Measurements from ENCODE around the gene GAL3ST3. TPM values are rescaled to one million over a fixed set of nuclear protein-coding genes. Genes with fewer than 3 reads are reported as not detected.
"Not testable (repeated sequence)": the region's sequence is repeated elsewhere in the genome, so short reads cannot be mapped to it uniquely, and the experiment has no call there.

GAL3ST3 gene
- total and polyA plus RNA-seq, 11 donors = 0.08 to 4.9 (median 2.1) TPM

DNA sequence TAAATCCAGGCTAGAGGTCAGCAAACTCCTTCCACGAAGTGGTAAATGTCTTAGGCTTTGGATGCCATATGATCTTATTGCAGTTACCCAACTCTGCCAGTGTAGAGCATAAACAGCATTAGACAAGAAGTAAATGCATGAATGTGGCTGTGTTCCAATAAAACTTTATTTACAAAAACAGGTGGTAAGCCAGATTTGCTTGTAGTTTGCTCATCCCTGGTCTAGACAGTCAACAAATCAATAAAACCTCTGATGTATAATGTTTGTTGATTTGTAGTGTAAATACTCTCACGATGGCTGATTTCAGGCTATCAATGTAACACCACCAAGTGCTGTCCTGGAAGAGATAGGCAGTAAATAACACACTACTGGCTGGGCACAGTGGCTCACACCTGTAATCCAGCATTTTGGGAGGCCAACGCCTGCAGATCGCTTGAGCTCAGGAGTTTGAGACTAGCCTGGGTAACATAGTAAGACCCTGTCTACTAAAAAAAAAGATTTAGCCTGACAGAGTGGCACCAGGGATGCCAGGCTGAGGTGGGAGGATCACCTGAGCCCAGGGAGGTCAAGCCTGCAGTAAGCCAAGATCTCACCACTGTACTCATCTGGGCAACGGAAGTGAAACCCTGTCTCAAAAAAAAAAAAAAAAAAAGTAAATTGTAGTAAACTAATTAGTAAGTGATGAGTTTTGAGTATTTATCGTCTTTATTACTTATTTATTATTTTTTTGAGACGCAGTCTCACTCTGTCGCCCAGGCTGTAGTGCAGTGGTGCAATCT lies 15.8 kb downstream of the GAL3ST3 start:
- 87 to 92% (median 88%) methylated on average over 8 of the region's 8 CpGs for WGBS, 4 donors

DNA sequence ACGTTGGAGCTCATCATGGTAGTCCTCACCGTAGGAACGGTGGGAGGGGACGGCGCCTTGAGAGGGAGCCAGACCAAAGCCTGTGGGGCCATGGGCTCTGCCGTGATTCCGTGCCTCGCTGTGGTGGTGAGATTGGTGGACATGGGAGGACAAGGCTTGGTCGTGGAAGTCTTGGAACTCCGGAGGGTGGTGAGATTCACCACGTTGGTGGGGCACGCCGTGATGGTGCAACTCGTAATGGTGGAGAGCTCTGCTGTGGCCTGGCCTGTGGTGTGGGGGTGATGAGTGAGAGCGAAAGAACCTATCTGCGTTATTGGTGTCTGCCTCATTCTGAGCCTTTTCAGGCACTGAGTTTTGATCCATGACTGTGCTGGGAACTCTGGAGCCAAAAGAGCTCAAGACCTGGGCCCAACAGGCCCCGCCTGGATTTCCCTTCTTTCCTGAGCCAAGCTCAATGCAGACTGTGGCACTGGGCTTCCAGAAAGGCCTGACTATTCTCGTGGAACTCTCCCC lies 22.9 kb downstream of the GAL3ST3 start, which contains the start of gene CATSPER1:
TSS of gene CATSPER1 (minus strand) at position 463 of the 513 bp plus-strand sequence. CDS start at position 363, 100 bp downstream.
- ATAC-seq (no peak), DNase-seq (no peak)
- H3K36me3 ChIP-seq = no peaks in the 10 kb centered on the region
- no peaks in the 10 kb centered on the region for H3K9me3 ChIP-seq
- intact Hi-C loops (cut with DNase I) = no loop called here
- H3K4me3 ChIP-seq = no peak within 1 kb of the TSS
- TF ChIP-seq, protein P1, sequence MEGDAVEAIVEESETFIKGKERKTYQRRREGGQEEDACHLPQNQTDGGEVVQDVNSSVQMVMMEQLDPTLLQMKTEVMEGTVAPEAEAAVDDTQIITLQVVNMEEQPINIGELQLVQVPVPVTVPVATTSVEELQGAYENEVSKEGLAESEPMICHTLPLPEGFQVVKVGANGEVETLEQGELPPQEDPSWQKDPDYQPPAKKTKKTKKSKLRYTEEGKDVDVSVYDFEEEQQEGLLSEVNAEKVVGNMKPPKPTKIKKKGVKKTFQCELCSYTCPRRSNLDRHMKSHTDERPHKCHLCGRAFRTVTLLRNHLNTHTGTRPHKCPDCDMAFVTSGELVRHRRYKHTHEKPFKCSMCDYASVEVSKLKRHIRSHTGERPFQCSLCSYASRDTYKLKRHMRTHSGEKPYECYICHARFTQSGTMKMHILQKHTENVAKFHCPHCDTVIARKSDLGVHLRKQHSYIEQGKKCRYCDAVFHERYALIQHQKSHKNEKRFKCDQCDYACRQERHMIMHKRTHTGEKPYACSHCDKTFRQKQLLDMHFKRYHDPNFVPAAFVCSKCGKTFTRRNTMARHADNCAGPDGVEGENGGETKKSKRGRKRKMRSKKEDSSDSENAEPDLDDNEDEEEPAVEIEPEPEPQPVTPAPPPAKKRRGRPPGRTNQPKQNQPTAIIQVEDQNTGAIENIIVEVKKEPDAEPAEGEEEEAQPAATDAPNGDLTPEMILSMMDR (IDR thresholded peaks at IDR 0.05) = no peak
- no peak for TF ChIP-seq POLR2A (IDR thresholded peaks at IDR 0.05)
- no peak within 1 kb of the TSS for H3K27ac ChIP-seq
- H3K27me3 ChIP-seq = peaks cover 0 to 3% (median 0%) of the 10 kb centered on the region in 9 donors
- peaks cover 0 to 18% (median 5%) of the 10 kb centered on the region in 12 donors for H3K4me1 ChIP-seq
- 86 to 91% (median 89%) methylated on average over 18 of the region's 18 CpGs for WGBS, 4 donors

More for the DNA sequence above, 15.8 kb downstream of the GAL3ST3 start:
- peaks cover 0 to 3% (median 0%) of the 10 kb centered on the region in 9 donors for H3K27me3 ChIP-seq
- intact Hi-C loops (cut with DNase I) = no loop called here
- DNase-seq (no peak), ATAC-seq (no peak)
- no peaks in the 10 kb centered on the region for H3K9me3 ChIP-seq
- H3K27ac ChIP-seq = no peak overlapping the region
- TF ChIP-seq, protein P1 (IDR thresholded peaks at IDR 0.05) = no peak
- TF ChIP-seq POLR2A (IDR thresholded peaks at IDR 0.05) = no peak
- H3K36me3 ChIP-seq = no peaks in the 10 kb centered on the region
- peaks cover 0 to 6% (median 0%) of the 10 kb centered on the region in 12 donors for H3K4me1 ChIP-seq
- H3K4me3 ChIP-seq = no peak overlapping the region

DNA sequence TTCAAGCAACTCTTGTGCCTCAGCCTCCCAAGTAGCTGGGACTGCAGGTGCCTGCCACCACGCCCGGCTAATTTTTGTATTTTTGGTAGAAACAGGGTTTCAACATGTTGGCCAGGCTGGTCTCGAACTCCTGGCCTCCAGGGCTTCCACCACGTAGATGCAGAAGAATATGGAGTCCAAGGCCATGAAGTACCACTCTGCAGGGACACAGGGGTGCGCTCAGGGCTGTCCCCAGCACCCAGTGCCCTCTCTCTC lies 25.8 kb downstream of the GAL3ST3 start:
- H3K4me1 ChIP-seq = peaks cover 0 to 24% (median 5%) of the 10 kb centered on the region in 12 donors
- H3K36me3 ChIP-seq; H3K4me3 ChIP-seq; H3K27ac ChIP-seq; H3K9me3 ChIP-seq; ATAC-seq; H3K27me3 ChIP-seq; intact Hi-C loops (cut with DNase I): not testable (repeated sequence)
- WGBS, 4 donors = 73 to 83% (median 77%) methylated on average over 3 to 5 of the region's 5 CpGs
- peak in 1 of 5 donors; percentile 38 for DNase-seq

DNA sequence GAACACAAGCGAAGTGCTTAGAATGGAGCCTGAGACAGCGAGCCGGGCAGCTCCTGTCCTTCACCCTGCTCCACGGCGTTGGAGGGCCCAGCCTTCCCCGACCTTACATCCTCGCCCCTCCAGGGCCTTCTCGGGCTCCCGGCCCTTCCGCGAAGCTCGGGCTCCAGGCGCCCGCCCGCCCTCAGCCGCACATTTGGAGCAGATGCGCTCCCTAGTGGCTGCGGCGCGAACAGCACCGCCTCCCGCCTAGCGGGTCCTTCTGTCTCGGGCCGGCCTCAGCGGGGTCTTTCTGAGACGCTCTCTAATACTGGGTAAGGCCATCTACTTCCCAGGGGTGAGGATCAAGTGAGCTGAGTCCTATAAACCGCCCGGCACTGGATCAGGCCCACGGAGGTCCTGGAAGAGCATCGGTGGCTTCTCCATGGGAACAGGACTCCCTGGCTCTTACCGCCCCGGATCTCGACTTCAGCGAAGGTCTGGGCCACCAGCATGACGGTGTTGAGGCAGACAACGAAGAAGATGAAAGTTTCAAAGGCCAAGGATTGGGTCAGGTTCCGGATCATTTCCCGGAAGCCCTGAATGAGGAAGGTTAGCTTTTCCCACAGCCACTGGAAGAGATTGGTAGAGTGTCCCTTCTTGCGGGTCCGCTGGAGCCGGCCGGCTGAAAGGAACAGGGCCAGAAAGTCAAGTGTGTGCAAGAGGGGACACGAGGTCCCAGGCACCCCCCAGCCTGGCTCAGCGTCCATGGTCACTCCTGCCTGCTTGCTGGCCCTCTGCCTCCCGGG lies 26.4 kb downstream of the GAL3ST3 start:
- intact Hi-C loops (cut with DNase I) = no loop called here
- ATAC-seq (peak; percentile 56 to 85 (median 72)), DNase-seq (peak; percentile 59 to 90 (median 69))
- H3K27me3 ChIP-seq = peaks cover 0 to 3% (median 0%) of the 10 kb centered on the region in 9 donors
- no peak overlapping the region for H3K27ac ChIP-seq
- no peaks in the 10 kb centered on the region for H3K9me3 ChIP-seq
- H3K36me3 ChIP-seq = no peaks in the 10 kb centered on the region
- no peak for TF ChIP-seq POLR2A (IDR thresholded peaks at IDR 0.05)
- TF ChIP-seq, protein P1 (IDR thresholded peaks at IDR 0.05) = peak; percentile 84 to 99 (median 94)
- H3K4me1 ChIP-seq = peaks cover 0 to 24% (median 5%) of the 10 kb centered on the region in 12 donors
- 20 to 31% (median 24%) methylated on average over 27 to 46 of the region's 46 CpGs for WGBS, 4 donors
- H3K4me3 ChIP-seq = peak overlapping the region in 6 of 12 donors; percentile 3 to 30 (median 16)

Measured in heart left ventricle (tissue), 16 donors.